HEK293 (cell line): ENCODE measurements around the gene MAP1LC3A.

Source experiments
- MYNN ChIP-seq: fragments of 450-650 bp; formaldehyde crosslinking; IDR thresholded peaks from 2 replicates; pipeline ENCODE4 v1.5.1; 2016; ENCODE audit warnings: missing biosample characterization, missing genetic modification characterization, borderline replicate concordance
- TCF7L2 ChIP-seq: IDR thresholded peaks from 2 replicates; pipeline ENCODE4 v1.6.1; 2011; ENCODE audit warnings: low read depth, mild to moderate bottlenecking, inconsistent platforms, low read length, moderate library complexity, borderline replicate concordance
- YY1 ChIP-seq: fragments of 450-650 bp; formaldehyde crosslinking; IDR thresholded peaks from 2 replicates; pipeline ENCODE4 v1.5.1; 2018; ENCODE audit warnings: missing biosample characterization, missing genetic modification characterization
- ZFP37 ChIP-seq: fragments of 450-650 bp; formaldehyde crosslinking; IDR thresholded peaks from 2 replicates; pipeline ENCODE4 v1.5.1; 2016; ENCODE audit warnings: missing biosample characterization, missing genetic modification characterization
- ZNF221 ChIP-seq: fragments of 450-650 bp; formaldehyde crosslinking; IDR thresholded peaks from 2 replicates; pipeline ENCODE4 v1.5.1; 2017; ENCODE audit warnings: missing biosample characterization, missing genetic modification characterization, borderline replicate concordance
- ZNF274 ChIP-seq, 2 experiments: fragments of 200-500 bp in 1 of 2; fragments of 450-650 bp in 1 of 2; sonication (Bioruptor generic) in 1 of 2; formaldehyde crosslinking in 1 of 2; IDR thresholded peaks; 2 replicates each; pipeline versions ENCODE4 v1.5.1 to v1.6.1; 2014 to 2016; ENCODE audit warnings: borderline replicate concordance in 1 of 2, inconsistent platforms in 1 of 2, low read length in 1 of 2, missing biosample characterization in 1 of 2, missing genetic modification characterization in 1 of 2
- ZNF549 ChIP-seq: fragments of 450-650 bp; IDR thresholded peaks from 2 replicates; pipeline ENCODE4 v1.5.1; 2018; ENCODE audit warnings: missing biosample characterization, missing genetic modification characterization, mild to moderate bottlenecking, inconsistent platforms, moderate library complexity
- ZNF791 ChIP-seq: fragments of 450-650 bp; formaldehyde crosslinking; IDR thresholded peaks from 2 replicates; pipeline ENCODE4 v1.5.1; 2016; ENCODE audit warnings: missing biosample characterization, missing genetic modification characterization
- ZNF830 ChIP-seq: fragments of 450-650 bp; IDR thresholded peaks from 2 replicates; pipeline ENCODE4 v1.5.0; 2018; ENCODE audit warnings: missing biosample characterization, missing genetic modification characterization, low read depth, mild to moderate bottlenecking, moderate library complexity
- TF ChIP-seq, protein P1 (sequence below): fragments of 450-650 bp; formaldehyde crosslinking; IDR thresholded peaks from 2 replicates; pipeline ENCODE4 v1.5.1; 2016; ENCODE audit warnings: missing biosample characterization, missing genetic modification characterization
- TF ChIP-seq, protein P2 (sequence below): fragments of 450-650 bp; formaldehyde crosslinking; IDR thresholded peaks from 2 replicates; pipeline ENCODE4 v1.5.1; 2016; ENCODE audit warnings: missing biosample characterization, missing genetic modification characterization
- TF ChIP-seq, protein P3 (sequence below): fragments of 450-650 bp; formaldehyde crosslinking; IDR thresholded peaks from 2 replicates; pipeline ENCODE4 v1.5.0; 2017; ENCODE audit warnings: missing biosample characterization, missing genetic modification characterization, borderline replicate concordance

DNA sequence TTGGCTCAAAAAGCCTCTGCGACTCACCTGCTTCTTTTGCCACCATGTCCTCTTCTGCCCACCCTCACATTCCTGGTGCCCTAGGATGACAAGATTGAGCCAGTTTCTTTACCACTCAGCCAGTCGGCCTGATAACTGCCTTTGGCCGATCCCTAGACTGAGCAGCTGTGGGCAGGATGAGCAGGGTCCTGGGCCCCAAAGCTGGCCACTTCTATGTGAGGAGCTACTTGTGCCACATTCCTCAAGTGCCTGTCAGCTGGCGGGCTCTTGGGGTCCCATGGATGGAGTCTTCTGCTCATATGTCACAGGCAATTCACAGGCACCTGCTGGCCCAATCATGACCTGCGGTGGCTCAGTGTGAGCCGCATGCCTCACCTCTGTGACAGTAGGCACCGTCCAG, 25.8 kb upstream of the MAP1LC3A start:
- no peak for TF ChIP-seq ZFP37 (tag by site-specific recombination)
- no peak for TF ChIP-seq ZNF830 (tag by site-specific recombination)
- no peak for TF ChIP-seq TCF7L2
- no peak for TF ChIP-seq ZNF549 (tag by site-specific recombination)
- TF ChIP-seq ZNF791 (tag by site-specific recombination) = no peak
- TF ChIP-seq MYNN = no peak
- TF ChIP-seq, protein P1, sequence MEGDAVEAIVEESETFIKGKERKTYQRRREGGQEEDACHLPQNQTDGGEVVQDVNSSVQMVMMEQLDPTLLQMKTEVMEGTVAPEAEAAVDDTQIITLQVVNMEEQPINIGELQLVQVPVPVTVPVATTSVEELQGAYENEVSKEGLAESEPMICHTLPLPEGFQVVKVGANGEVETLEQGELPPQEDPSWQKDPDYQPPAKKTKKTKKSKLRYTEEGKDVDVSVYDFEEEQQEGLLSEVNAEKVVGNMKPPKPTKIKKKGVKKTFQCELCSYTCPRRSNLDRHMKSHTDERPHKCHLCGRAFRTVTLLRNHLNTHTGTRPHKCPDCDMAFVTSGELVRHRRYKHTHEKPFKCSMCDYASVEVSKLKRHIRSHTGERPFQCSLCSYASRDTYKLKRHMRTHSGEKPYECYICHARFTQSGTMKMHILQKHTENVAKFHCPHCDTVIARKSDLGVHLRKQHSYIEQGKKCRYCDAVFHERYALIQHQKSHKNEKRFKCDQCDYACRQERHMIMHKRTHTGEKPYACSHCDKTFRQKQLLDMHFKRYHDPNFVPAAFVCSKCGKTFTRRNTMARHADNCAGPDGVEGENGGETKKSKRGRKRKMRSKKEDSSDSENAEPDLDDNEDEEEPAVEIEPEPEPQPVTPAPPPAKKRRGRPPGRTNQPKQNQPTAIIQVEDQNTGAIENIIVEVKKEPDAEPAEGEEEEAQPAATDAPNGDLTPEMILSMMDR (tag by site-specific recombination) = no peak
- TF ChIP-seq, protein P2, sequence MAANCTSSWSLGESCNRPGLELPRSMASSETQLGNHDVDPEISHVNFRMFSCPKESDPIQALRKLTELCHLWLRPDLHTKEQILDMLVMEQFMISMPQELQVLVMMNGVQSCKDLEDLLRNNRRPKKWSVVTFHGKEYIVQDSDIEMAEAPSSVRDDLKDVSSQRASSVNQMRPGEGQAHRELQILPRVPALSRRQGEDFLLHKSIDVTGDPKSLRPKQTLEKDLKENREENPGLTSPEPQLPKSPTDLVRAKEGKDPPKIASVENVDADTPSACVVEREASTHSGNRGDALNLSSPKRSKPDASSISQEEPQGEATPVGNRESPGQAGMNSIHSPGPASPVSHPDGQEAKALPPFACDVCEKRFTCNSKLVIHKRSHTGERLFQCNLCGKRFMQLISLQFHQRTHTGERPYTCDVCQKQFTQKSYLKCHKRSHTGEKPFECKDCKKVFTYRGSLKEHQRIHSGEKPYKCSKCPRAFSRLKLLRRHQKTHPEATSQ (tag by site-specific recombination) = no peak
- TF ChIP-seq YY1 (tag by site-specific recombination) = no peak
- TF ChIP-seq, protein P3, sequence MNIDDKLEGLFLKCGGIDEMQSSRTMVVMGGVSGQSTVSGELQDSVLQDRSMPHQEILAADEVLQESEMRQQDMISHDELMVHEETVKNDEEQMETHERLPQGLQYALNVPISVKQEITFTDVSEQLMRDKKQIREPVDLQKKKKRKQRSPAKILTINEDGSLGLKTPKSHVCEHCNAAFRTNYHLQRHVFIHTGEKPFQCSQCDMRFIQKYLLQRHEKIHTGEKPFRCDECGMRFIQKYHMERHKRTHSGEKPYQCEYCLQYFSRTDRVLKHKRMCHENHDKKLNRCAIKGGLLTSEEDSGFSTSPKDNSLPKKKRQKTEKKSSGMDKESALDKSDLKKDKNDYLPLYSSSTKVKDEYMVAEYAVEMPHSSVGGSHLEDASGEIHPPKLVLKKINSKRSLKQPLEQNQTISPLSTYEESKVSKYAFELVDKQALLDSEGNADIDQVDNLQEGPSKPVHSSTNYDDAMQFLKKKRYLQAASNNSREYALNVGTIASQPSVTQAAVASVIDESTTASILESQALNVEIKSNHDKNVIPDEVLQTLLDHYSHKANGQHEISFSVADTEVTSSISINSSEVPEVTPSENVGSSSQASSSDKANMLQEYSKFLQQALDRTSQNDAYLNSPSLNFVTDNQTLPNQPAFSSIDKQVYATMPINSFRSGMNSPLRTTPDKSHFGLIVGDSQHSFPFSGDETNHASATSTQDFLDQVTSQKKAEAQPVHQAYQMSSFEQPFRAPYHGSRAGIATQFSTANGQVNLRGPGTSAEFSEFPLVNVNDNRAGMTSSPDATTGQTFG = no peak
- TF ChIP-seq ZNF221 (tag by site-specific recombination) = no peak
- no peak for TF ChIP-seq ZNF274 (IDR thresholded peaks at IDR 0.05; ENCODE audit: low read length)
- no peak for TF ChIP-seq ZNF274 (tag by site-specific recombination; IDR thresholded peaks at IDR 0.05; ENCODE audit: borderline replicate concordance)
